Measurements from ENCODE around the gene LAMTOR5. TPM values are rescaled to one million over a fixed set of nuclear protein-coding genes. Genes with fewer than 3 reads are reported as not detected.
"Not testable (repeated sequence)": the region's sequence is repeated elsewhere in the genome, so short reads cannot be mapped to it uniquely, and the experiment has no call there.

LAMTOR5 gene
- total and polyA plus RNA-seq, 2 of the 13 experiments (the other 11 are each of a cell fraction or from before 2014, with no cell fraction given), result 96.7 to 400 TPM

GRCh38 chr1:110439873-110440272 lies 32.4 kb upstream of the LAMTOR5 start:
- H4K20me1 ChIP-seq (ENCODE audit: insufficient read depth, low read length); H2AFZ ChIP-seq (ENCODE audit: low read length); H3K36me3 ChIP-seq (replicated peaks in 1 of 2; ENCODE audit: control insufficient read depth in 1 of 2, insufficient read depth in 2 of 2, low read length in 2 of 2); in situ Hi-C loops (cut with HindIII; ENCODE audit: extremely low pct_ligation_motif_present, low pct_unique_long_range_greater_than_20kb); FAIRE-seq; H3K4me2 ChIP-seq (ENCODE audit: low read depth, low read length); H3K79me2 ChIP-seq (ENCODE audit: insufficient read depth, low read length); ATAC-seq; BruUV-seq (replicated peaks); DNase-seq (ENCODE audit: low spot score); POLR2A ChIA-PET; intact Hi-C loops (cut with micrococcal nuclease; ENCODE audit: unreplicated experiment); H3K9me3 ChIP-seq (ENCODE audit: low read length); H3K27ac ChIP-seq (ENCODE audit: extremely low read length, insufficient read depth, low read length); H3K4me3 ChIP-seq (replicated peaks in 1 of 3; ENCODE audit: insufficient read depth in 1 of 3, low read depth in 2 of 3, low read length in 3 of 3); H3K9ac ChIP-seq (ENCODE audit: insufficient read depth, low read depth, low read length); H3K4me1 ChIP-seq (ENCODE audit: insufficient read depth, low read length); CTCF ChIA-PET (ENCODE audit: low intra/inter-chr PET ratio, low total read pairs): not testable (repeated sequence)
- peaks cover 1 to 13% of the 10 kb centered on the region in 2 experiments; a peak in 4 of 5 replicates for H3K27me3 ChIP-seq (ENCODE audit: control insufficient read depth in 1 of 2, insufficient read depth in 2 of 2, low read length in 2 of 2)
- WGBS (ENCODE audit: low lambda C conversion rate), result 81% methylated on average over 3 of the region's 3 CpGs

- H3K36me3 ChIP-seq (replicated peaks in 1 of 2; ENCODE audit: control insufficient read depth in 1 of 2, insufficient read depth in 2 of 2, low read length in 2 of 2), result no peaks in the 10 kb centered on the region
- H2AFZ ChIP-seq (ENCODE audit: low read length), result no peak overlapping the region
- no peak overlapping the region for H3K4me2 ChIP-seq (ENCODE audit: low read depth, low read length)
- in situ Hi-C loops (cut with HindIII; ENCODE audit: extremely low pct_ligation_motif_present, low pct_unique_long_range_greater_than_20kb) (no loop called here), intact Hi-C loops (cut with micrococcal nuclease; ENCODE audit: unreplicated experiment) (no loop called here)
- no peaks in the 10 kb centered on the region for H3K4me1 ChIP-seq (ENCODE audit: insufficient read depth, low read length)
- POLR2A ChIA-PET, result no interaction called here
- WGBS (ENCODE audit: low lambda C conversion rate), result 36% methylated on average over 4 of the region's 4 CpGs
- CTCF ChIA-PET (ENCODE audit: low intra/inter-chr PET ratio, low total read pairs), result no interaction called here
- ATAC-seq, result no peak
- no peak overlapping the region for H3K9ac ChIP-seq (ENCODE audit: insufficient read depth, low read depth, low read length)
- H4K20me1 ChIP-seq (ENCODE audit: insufficient read depth, low read length), result no peaks in the 10 kb centered on the region
- no peak overlapping the region for H3K4me3 ChIP-seq (replicated peaks in 1 of 3; ENCODE audit: insufficient read depth in 1 of 3, low read depth in 2 of 3, low read length in 3 of 3)
- TF ChIP-seq ZNF512B (CRISPR knock-in tag; IDR thresholded peaks at IDR 0.05; ENCODE audit: borderline replicate concordance) (no peak), EED (CRISPR knock-in tag; IDR thresholded peaks at IDR 0.05) (no peak), TFDP1 (CRISPR knock-in tag; IDR thresholded peaks at IDR 0.05; ENCODE audit: borderline replicate concordance) (no peak), HDAC6 (IDR thresholded peaks at IDR 0.05; ENCODE audit: low read depth, low read length) (no peak), PRMT3 (CRISPR knock-in tag; IDR thresholded peaks at IDR 0.05; ENCODE audit: borderline replicate concordance, low read depth) (no peak), ZC3H4 (CRISPR knock-in tag; IDR thresholded peaks at IDR 0.05; ENCODE audit: borderline replicate concordance) (no peak), FOXC1 (CRISPR knock-in tag; IDR thresholded peaks at IDR 0.05; ENCODE audit: borderline replicate concordance) (no peak), DRAP1 (CRISPR knock-in tag; IDR thresholded peaks at IDR 0.05) (no peak)
- peaks cover 1 to 13% of the 10 kb centered on the region in 2 experiments; a peak in 4 of 5 replicates for H3K27me3 ChIP-seq (ENCODE audit: control insufficient read depth in 1 of 2, insufficient read depth in 2 of 2, low read length in 2 of 2)
- DNase-seq (ENCODE audit: low spot score), result no peak
- H3K9me3 ChIP-seq (ENCODE audit: low read length), result no peaks in the 10 kb centered on the region
- no peak for FAIRE-seq
- no peak overlapping the region for H3K27ac ChIP-seq (ENCODE audit: extremely low read length, insufficient read depth, low read length)
- BruUV-seq (replicated peaks), result no TSS peak
- H3K79me2 ChIP-seq (ENCODE audit: insufficient read depth, low read length), result no peaks in the 10 kb centered on the region
Measured at GRCh38 chr1:110438893-110439292, 31.4 kb upstream of the LAMTOR5 start.

Data from HepG2 (cell line).